DOHH2 (cell line): Measurements from ENCODE around the gene TTC28.

Experiments
- H3F3A ChIP-seq: fragments of 200-600 bp; sonication (generic), shearing (Covaris generic); 2 replicates; pipeline ENCODE4 v1.6.0; 2016; ENCODE audit warnings: antibody characterized with exemption, mild to moderate bottlenecking; ENCODE audit not compliant: control insufficient read depth, insufficient read depth
- H3K27ac ChIP-seq: fragments of 200-600 bp; sonication (generic); 2 replicates; pipeline ENCODE4 v1.5.1; 2014; ENCODE audit warnings: low read depth, mild to moderate bottlenecking, low read length, moderate library complexity
- H3K27me3 ChIP-seq: fragments of 200-600 bp; sonication (generic); 2 replicates; pipeline ENCODE4 v1.6.1; 2014; ENCODE audit warnings: mild to moderate bottlenecking, low read length, mixed read lengths; ENCODE audit not compliant: control insufficient read depth
- H3K36me3 ChIP-seq: fragments of 200-600 bp; sonication (generic); 2 replicates; pipeline ENCODE4 v1.6.1; 2014; ENCODE audit warnings: mild to moderate bottlenecking, low read length, moderate library complexity, mixed read lengths; ENCODE audit not compliant: control insufficient read depth
- H3K4me1 ChIP-seq: fragments of 200-600 bp; sonication (generic); 2 replicates; pipeline ENCODE4 v1.6.1; 2014; ENCODE audit warnings: mild to moderate bottlenecking, low read length, mixed read lengths; ENCODE audit not compliant: control insufficient read depth
- H3K4me2 ChIP-seq: fragments of 200-600 bp; sonication (generic); 2 replicates; pipeline ENCODE4 v1.6.0; 2014; ENCODE audit warnings: mild to moderate bottlenecking, low read length, moderate library complexity
- H3K4me3 ChIP-seq: fragments of 200-600 bp; sonication (generic); 2 replicates; pipeline ENCODE4 v1.5.1; 2014; ENCODE audit warnings: mild to moderate bottlenecking, low read length, mixed read lengths
- H3K79me2 ChIP-seq: fragments of 200-600 bp; sonication (generic); 2 replicates; pipeline ENCODE4 v1.6.1; 2014; ENCODE audit warnings: mild to moderate bottlenecking, low read length, mixed read lengths; ENCODE audit not compliant: control insufficient read depth
- H3K9me2 ChIP-seq: fragments of 200-600 bp; sonication (generic); replicated peaks from 2 replicates; pipeline ENCODE4 v1.6.1; 2014; ENCODE audit warnings: mild to moderate bottlenecking, low read length, mixed read lengths; ENCODE audit not compliant: control insufficient read depth
- H3K9me3 ChIP-seq: fragments of 200-600 bp; sonication (generic); 2 replicates; pipeline ENCODE4 v1.6.1; 2014; ENCODE audit warnings: antibody characterized with exemption, low read length, mixed read lengths; ENCODE audit not compliant: control insufficient read depth, insufficient read depth
- H4K20me1 ChIP-seq: fragments of 200-600 bp; sonication (generic); 2 replicates; pipeline ENCODE4 v1.6.0; 2014; ENCODE audit warnings: low read depth, mild to moderate bottlenecking, antibody characterized with exemption, low read length, moderate library complexity; ENCODE audit not compliant: control insufficient read depth, insufficient read depth
- CTCF ChIP-seq: fragments of 200-600 bp; sonication (generic); IDR thresholded peaks from one replicate; pipeline ENCODE4 v1.5.1; 2014; ENCODE audit warnings: antibody characterized with exemption, mild to moderate bottlenecking, low read depth, low read length; ENCODE audit not compliant: poor library complexity, severe bottlenecking
- EZH2phosphoT487 ChIP-seq: fragments of 200-600 bp; sonication (generic); IDR thresholded peaks from 2 replicates; pipeline ENCODE4 v1.6.1; 2017; ENCODE audit warnings: borderline replicate concordance, mild to moderate bottlenecking, antibody characterized with exemption, low read length, moderate library complexity, mixed read lengths

The TTC28 gene

GRCh38 chr22:28185130-28185529 lies 494.5 kb downstream of the TTC28 start:
- no peaks in the 10 kb centered on the region for H3F3A ChIP-seq
- H3K27me3 ChIP-seq = peaks cover 17% of the 10 kb centered on the region; the same call in 1 of the 2 replicates
- H3K4me2 ChIP-seq = no peak overlapping the region
- H3K9me2 ChIP-seq = no peaks in the 10 kb centered on the region
- no peaks in the 10 kb centered on the region for H4K20me1 ChIP-seq
- no peak overlapping the region for H3K4me3 ChIP-seq
- no peak overlapping the region for H3K27ac ChIP-seq
- H3K4me1 ChIP-seq = no peaks in the 10 kb centered on the region
- H3K79me2 ChIP-seq = no peaks in the 10 kb centered on the region
- TF ChIP-seq EZH2phosphoT487 = no peak
- TF ChIP-seq CTCF = no peak
- H3K36me3 ChIP-seq = no peaks in the 10 kb centered on the region
- H3K9me3 ChIP-seq = no peaks in the 10 kb centered on the region

GRCh38 chr22:28183078-28183860 lies 496.4 kb downstream of the TTC28 start:
- H3K79me2 ChIP-seq = no peaks in the 10 kb centered on the region
- no peak overlapping the region for H3K4me3 ChIP-seq
- H3K4me1 ChIP-seq = no peaks in the 10 kb centered on the region
- no peak for TF ChIP-seq CTCF
- TF ChIP-seq EZH2phosphoT487 = no peak
- H3K9me3 ChIP-seq = no peaks in the 10 kb centered on the region
- peaks cover 17% of the 10 kb centered on the region; the same call in 1 of the 2 replicates for H3K27me3 ChIP-seq
- no peaks in the 10 kb centered on the region for H3F3A ChIP-seq
- no peaks in the 10 kb centered on the region for H3K9me2 ChIP-seq
- H4K20me1 ChIP-seq = no peaks in the 10 kb centered on the region
- no peak overlapping the region for H3K4me2 ChIP-seq
- no peaks in the 10 kb centered on the region for H3K36me3 ChIP-seq
- H3K27ac ChIP-seq = no peak overlapping the region

GRCh38 chr22:28180804-28181731 lies 498.6 kb downstream of the TTC28 start:
- no peaks in the 10 kb centered on the region for H3K9me2 ChIP-seq
- peaks cover 15% of the 10 kb centered on the region; the same call in 1 of the 2 replicates for H3K27me3 ChIP-seq
- TF ChIP-seq EZH2phosphoT487 (no peak), CTCF (no peak)
- H3K4me3 ChIP-seq = no peak overlapping the region
- H3K9me3 ChIP-seq = no peaks in the 10 kb centered on the region
- H4K20me1 ChIP-seq = no peaks in the 10 kb centered on the region
- H3K79me2 ChIP-seq = no peaks in the 10 kb centered on the region
- no peak overlapping the region for H3K27ac ChIP-seq
- H3K4me1 ChIP-seq = no peaks in the 10 kb centered on the region
- no peaks in the 10 kb centered on the region for H3K36me3 ChIP-seq
- H3F3A ChIP-seq = no peaks in the 10 kb centered on the region
- no peak overlapping the region for H3K4me2 ChIP-seq
